Measurements from ENCODE around the gene FHL3. TPM values are rescaled to one million over a fixed set of nuclear protein-coding genes. Genes with fewer than 3 reads are reported as not detected.
A peak's percentile ranks its signal among the peaks of the same experiment; 100 is the strongest.

Gene FHL3
- total RNA-seq, 1 experiment from 2014 or later: 23.4 TPM

- in situ Hi-C loops (cut with HindIII; ENCODE audit: low pct_unique_long_range_greater_than_20kb, low sequenced_read_pairs): no loop called here
- intact Hi-C loops (cut with micrococcal nuclease; ENCODE audit: unreplicated experiment): loop anchor here (5.0 kb wide), 1 partner anchor 807 kb away; no protein-coding TSS in a partner anchor
- CTCF ChIA-PET: interaction anchor here (0.7 to 1.4 kb wide), 3 partner anchors 42 to 789 kb away, joined by 3 read pairs; no protein-coding TSS in a partner anchor
These were observed 24.6 kb upstream of the FHL3 start for GRCh38 chr1:38029685-38030511.

More at GRCh38 chr1:38029685-38030511, 24.6 kb upstream of the FHL3 start:
- peaks cover 20% of the 10 kb centered on the region for H3K4me1 ChIP-seq (ENCODE audit: control insufficient read depth, insufficient read depth, low read length)
- ATAC-seq (peak; percentile 73), DNase-seq (ENCODE audit: low read depth, low spot score) (no peak)
- POLR2A ChIA-PET: interaction anchor here (0.5 to 0.6 kb wide), 2 partner anchors 14 to 432 kb away, joined by 5 to 10 read pairs; no protein-coding TSS in a partner anchor
- peak overlapping the region in 1 of 2 experiments; percentile 2; a peak in 1 of 4 replicates for H3K4me3 ChIP-seq (ENCODE audit: low read depth in 2 of 2, low read length in 2 of 2)
- no peaks in the 10 kb centered on the region for H3K36me3 ChIP-seq (ENCODE audit: control insufficient read depth, insufficient read depth, low read length)
- peak overlapping the region; percentile 72 for H3K27ac ChIP-seq (ENCODE audit: low read length)
- H3K27me3 ChIP-seq (ENCODE audit: control insufficient read depth, insufficient read depth, low read length): no peaks in the 10 kb centered on the region
- TF ChIP-seq POLR2AphosphoS5 (IDR thresholded peaks at IDR 0.05; ENCODE audit: low read depth, low read length): no peak
- no peak for TF ChIP-seq SIN3A (IDR thresholded peaks at IDR 0.05; ENCODE audit: borderline replicate concordance, insufficient read depth, low read depth, low read length)
- TF ChIP-seq CTCF (IDR thresholded peaks at IDR 0.05): no peak
- no peak for TF ChIP-seq REST (IDR thresholded peaks at IDR 0.05; ENCODE audit: insufficient read depth in 1 of 2, low read depth in 2 of 2, low read length in 1 of 2)
- no peak for TF ChIP-seq TCF7L2 (IDR thresholded peaks at IDR 0.05; ENCODE audit: low read depth, low read length)
- no TSS peak for BruUV-seq (replicated peaks)
- no peaks in the 10 kb centered on the region for H3K9me3 ChIP-seq (ENCODE audit: control insufficient read depth, insufficient read depth, low read depth, low read length)
